ENCODE results near the gene LXN. TPM values are rescaled to one million over a fixed set of nuclear protein-coding genes. Genes with fewer than 3 reads are reported as not detected.

The LXN gene
- total RNA-seq, 1 donor from 2014 or later: 6.8 TPM

GRCh38 chr3:158680861-158681260 lies 8.4 kb upstream of the LXN start:
- H3K36me3 ChIP-seq (ENCODE audit: control insufficient read depth, insufficient read depth, low read length): no peaks in the 10 kb centered on the region
- H3K4me3 ChIP-seq (ENCODE audit: low read depth, low read length): no peak overlapping the region
- DNase-seq (ENCODE audit: low read depth) (no peak), FAIRE-seq (no peak)
- TF ChIP-seq CTCF (IDR thresholded peaks at IDR 0.05; ENCODE audit: insufficient read depth, low read length, severe bottlenecking): no peak
- no peaks in the 10 kb centered on the region for H3K27me3 ChIP-seq (ENCODE audit: control insufficient read depth, insufficient read depth, low read length)

- TF ChIP-seq CTCF (IDR thresholded peaks at IDR 0.05; ENCODE audit: insufficient read depth, low read length, severe bottlenecking): no peak
- FAIRE-seq: no peak
- H3K36me3 ChIP-seq (ENCODE audit: control insufficient read depth, insufficient read depth, low read length): no peaks in the 10 kb centered on the region
- H3K4me3 ChIP-seq (ENCODE audit: low read depth, low read length): no peak overlapping the region
- peak; percentile 36 for DNase-seq (ENCODE audit: low read depth)
- H3K27me3 ChIP-seq (ENCODE audit: control insufficient read depth, insufficient read depth, low read length): no peaks in the 10 kb centered on the region
Measured at GRCh38 chr3:158679547-158680000, 7.1 kb upstream of the LXN start.

GRCh38 chr3:158678687-158679086 lies 6.2 kb upstream of the LXN start:
- FAIRE-seq (no peak), DNase-seq (ENCODE audit: low read depth) (no peak)
- Histone ChIP-seq H3K36me3 (ENCODE audit: control insufficient read depth, insufficient read depth, low read length) (no peaks in the 10 kb centered on the region), H3K27me3 (ENCODE audit: control insufficient read depth, insufficient read depth, low read length) (no peaks in the 10 kb centered on the region), H3K4me3 (ENCODE audit: low read depth, low read length) (no peak overlapping the region)
- TF ChIP-seq CTCF (IDR thresholded peaks at IDR 0.05; ENCODE audit: insufficient read depth, low read length, severe bottlenecking): no peak

- FAIRE-seq (no peak), DNase-seq (ENCODE audit: low read depth) (peak; percentile 5)
- no peak for TF ChIP-seq CTCF (IDR thresholded peaks at IDR 0.05; ENCODE audit: insufficient read depth, low read length, severe bottlenecking)
- no peaks in the 10 kb centered on the region for H3K27me3 ChIP-seq (ENCODE audit: control insufficient read depth, insufficient read depth, low read length)
- H3K4me3 ChIP-seq (ENCODE audit: low read depth, low read length): peak overlapping the region; percentile 62
- peaks cover 3% of the 10 kb centered on the region for H3K36me3 ChIP-seq (ENCODE audit: control insufficient read depth, insufficient read depth, low read length)
Measured at GRCh38 chr3:158671821-158672214, 630 bp downstream of the LXN start.

GRCh38 chr3:158668506-158668905 lies 3.9 kb downstream of the LXN start:
- DNase-seq (ENCODE audit: low read depth) (no peak), FAIRE-seq (no peak)
- H3K4me3 ChIP-seq (ENCODE audit: low read depth, low read length): no peak overlapping the region
- no peaks in the 10 kb centered on the region for H3K27me3 ChIP-seq (ENCODE audit: control insufficient read depth, insufficient read depth, low read length)
- no peak for TF ChIP-seq CTCF (IDR thresholded peaks at IDR 0.05; ENCODE audit: insufficient read depth, low read length, severe bottlenecking)
- peaks cover 5% of the 10 kb centered on the region for H3K36me3 ChIP-seq (ENCODE audit: control insufficient read depth, insufficient read depth, low read length)

- DNase-seq (ENCODE audit: low read depth): no peak
- peaks cover 8% of the 10 kb centered on the region for H3K36me3 ChIP-seq (ENCODE audit: control insufficient read depth, insufficient read depth, low read length)
- FAIRE-seq: no peak
- no peak for TF ChIP-seq CTCF (IDR thresholded peaks at IDR 0.05; ENCODE audit: insufficient read depth, low read length, severe bottlenecking)
- no peaks in the 10 kb centered on the region for H3K27me3 ChIP-seq (ENCODE audit: control insufficient read depth, insufficient read depth, low read length)
- no peak overlapping the region for H3K4me3 ChIP-seq (ENCODE audit: low read depth, low read length)
Measured at GRCh38 chr3:158666416-158666815, 6.0 kb downstream of the LXN start.
